HG03095 (cell line): ENCODE results near the gene WDR70.
"Not testable (repeated sequence)": the region's sequence is repeated elsewhere in the genome, so short reads cannot be mapped to it uniquely, and the experiment has no call there.

Experiments used
- ATAC-seq: cut with Tn5 transposase; IDR thresholded peaks from one replicate; pipeline ENCODE4 v1.9.1; 2021; ENCODE audit warnings: moderate library complexity; ENCODE audit not compliant: unreplicated experiment

The WDR70 gene

GRCh38 chr5:37568018-37568753 lies 189.1 kb downstream of the WDR70 start:
- ATAC-seq = no peak

- ATAC-seq = no peak
Measured at GRCh38 chr5:37568893-37569292, 189.8 kb downstream of the WDR70 start.

- ATAC-seq = no peak
Measured at GRCh38 chr5:37569466-37569865, 190.3 kb downstream of the WDR70 start.

GRCh38 chr5:37570597-37570996 lies 191.5 kb downstream of the WDR70 start:
- ATAC-seq = no peak

- no peak for ATAC-seq
Measured at GRCh38 chr5:37571985-37572384, 192.9 kb downstream of the WDR70 start.

- no peak for ATAC-seq
Measured at GRCh38 chr5:37575541-37576489, 196.7 kb downstream of the WDR70 start.

GRCh38 chr5:37576552-37576951 lies 197.4 kb downstream of the WDR70 start:
- no peak for ATAC-seq

GRCh38 chr5:37578176-37578575 lies 199.1 kb downstream of the WDR70 start:
- no peak for ATAC-seq

GRCh38 chr5:37580106-37580505 lies 201.0 kb downstream of the WDR70 start:
- no peak for ATAC-seq

- ATAC-seq = no peak
Measured at GRCh38 chr5:37582202-37582601, 203.1 kb downstream of the WDR70 start.

- ATAC-seq = not testable (repeated sequence)
Measured at GRCh38 chr5:37593292-37593691, 214.2 kb downstream of the WDR70 start.

GRCh38 chr5:37594864-37595263 lies 215.7 kb downstream of the WDR70 start:
- not testable (repeated sequence) for ATAC-seq

GRCh38 chr5:37598733-37599132 lies 219.6 kb downstream of the WDR70 start:
- ATAC-seq = no peak

- ATAC-seq = no peak
Measured at GRCh38 chr5:37601163-37601562, 222.0 kb downstream of the WDR70 start.

- ATAC-seq = no peak
Measured at GRCh38 chr5:37603072-37603471, 224.0 kb downstream of the WDR70 start.

GRCh38 chr5:37604290-37604689 lies 225.2 kb downstream of the WDR70 start:
- ATAC-seq = no peak

GRCh38 chr5:37606148-37606547 lies 227.0 kb downstream of the WDR70 start:
- ATAC-seq = no peak

GRCh38 chr5:37606632-37607248 lies 227.6 kb downstream of the WDR70 start:
- no peak for ATAC-seq

GRCh38 chr5:37615184-37615583 lies 236.1 kb downstream of the WDR70 start:
- no peak for ATAC-seq

GRCh38 chr5:37619353-37619752 lies 240.2 kb downstream of the WDR70 start:
- ATAC-seq = no peak

GRCh38 chr5:37622354-37622753 lies 243.2 kb downstream of the WDR70 start:
- not testable (repeated sequence) for ATAC-seq
